Transverse colon (tissue), 4 donors: ENCODE data around the gene TAF1. TPM values are rescaled to one million over a fixed set of nuclear protein-coding genes. Genes with fewer than 3 reads are reported as not detected.
"Not testable (repeated sequence)": the region's sequence is repeated elsewhere in the genome, so short reads cannot be mapped to it uniquely, and the experiment has no call there.

ENCODE experiments used
- DNase-seq: peaks from one replicate; pipeline ENCODE4 v3.0.0-alpha.2; 2019
- H3K27ac ChIP-seq, 4 donors: fragments of 200-600 bp; sonication (generic); 2 replicates each; pipeline ENCODE4 v1.5.1; 2016 to 2018; ENCODE audit warnings: inconsistent platforms in 4 of 4
- H3K27me3 ChIP-seq: fragments of 200-600 bp; sonication (generic); 2 replicates; pipeline ENCODE4 v1.5.1; 2017; ENCODE audit warnings: inconsistent platforms
- H3K36me3 ChIP-seq, 4 donors: fragments of 200-600 bp; sonication (generic); 2 replicates each; pipeline ENCODE4 v1.5.1; 2017 to 2019; ENCODE audit warnings: inconsistent platforms in 4 of 4
- H3K4me1 ChIP-seq, 4 donors: fragments of 200-600 bp; sonication (generic); 2 replicates each; pipeline ENCODE4 v1.5.1; 2017 to 2020; ENCODE audit warnings: inconsistent platforms in 4 of 4
- H3K4me3 ChIP-seq, 4 donors: fragments of 200-600 bp; sonication (generic); 1 replicate in 1 of 4; 2 replicates in 3 of 4; pipeline versions ENCODE4 v1.5.1 to v1.6.1; 2017 to 2019; ENCODE audit warnings: inconsistent platforms in 4 of 4
- H3K9me3 ChIP-seq, 2 donors: fragments of 200-600 bp; sonication (generic); 2 replicates each; pipeline ENCODE4 v1.5.1; 2017 to 2019; ENCODE audit warnings: inconsistent platforms in 2 of 2
- CTCF ChIP-seq, 5 experiments: fragments of 200-600 bp in 3 of 5; fragments of 450-650 bp in 2 of 5; sonication (generic) in 3 of 5; IDR thresholded peaks; 1 replicate in 2 of 5; 2 replicates in 3 of 5; pipeline ENCODE4 v1.5.1; 2016 to 2017; ENCODE audit warnings: antibody characterized with exemption in 5 of 5, inconsistent platforms in 3 of 5, mild to moderate bottlenecking in 2 of 5, moderate library complexity in 1 of 5
- EP300 ChIP-seq: sonication (generic); formaldehyde crosslinking; IDR thresholded peaks from one replicate; pipeline ENCODE4 v1.6.1; 2017; ENCODE audit warnings: antibody characterized with exemption, low read depth
- POLR2A ChIP-seq: fragments of 450-650 bp; IDR thresholded peaks from one replicate; pipeline ENCODE4 v1.6.1; 2016; ENCODE audit warnings: antibody characterized with exemption, mild to moderate bottlenecking, moderate library complexity
- POLR2AphosphoS5 ChIP-seq, 3 donors: sonication (generic); formaldehyde crosslinking; IDR thresholded peaks; one replicate each; pipeline ENCODE4 v1.6.1; 2016; ENCODE audit warnings: antibody characterized with exemption in 3 of 3
- WGBS, 2 donors: methylation state at CpG; one replicate each; pipeline ENCODE4 v1.1.5; 2018; ENCODE audit warnings: low coverage in 1 of 2; 5-methylcytosine and 5-hydroxymethylcytosine counted together
- in situ Hi-C, 4 donors: fragments of 200-750 bp; cut with MboI; loops; one replicate each; pipeline versions ENCODE4 v1.15.0 to v1.15.1; 2017; ENCODE audit warnings: low sequenced_read_pairs in 3 of 4, low pct_ligation_motif_present in 1 of 4, low pct_unique_long_range_greater_than_20kb in 1 of 4
- intact Hi-C: fragments of 100-400 bp; cut with DNase I; formaldehyde crosslinking; loops from one replicate; pipeline ENCODE4 v1.15.1; 2023; ENCODE audit warnings: low total_unique reads
- total RNA-seq, 4 donors: library from RNA; depleted of rRNA; stranded (reverse); fragments of >200 nt; gene quantifications; one replicate each; pipeline ENCODE4 v1.1.0, GENCODE V29; 2016

TAF1 gene
- total RNA-seq, 4 donors from 2014 or later, result 35.2 to 65.4 (median 39.3) TPM

- Histone ChIP-seq H3K9me3 (no peaks in the 10 kb centered on the region), H3K36me3 (no peaks in the 10 kb centered on the region), H3K4me3 (peak overlapping the region; percentile 51 to 76 (median 66)), H3K27ac (peak overlapping the region; percentile 89 to 96 (median 94)), H3K4me1 (peaks cover 7 to 16% (median 9%) of the 10 kb centered on the region in 4 donors), H3K27me3 (no peaks in the 10 kb centered on the region)
- 0 to 59% methylated on average over 2 to 36 of the region's 36 CpGs for WGBS, 2 donors
- TF ChIP-seq EP300 (no peak), POLR2AphosphoS5 (IDR thresholded peaks at IDR 0.05) (no peak), CTCF (IDR thresholded peaks at IDR 0.05) (no peak), POLR2A (no peak)
- in situ Hi-C loops (no loop called here), intact Hi-C loops (no loop called here)
- DNase-seq, result peak; percentile 19
Observed at GRCh38 chrX:71366674-71367256, 608 bp downstream of the TAF1 start.

- Histone ChIP-seq H3K4me3 (peak overlapping the region in 3 of 4 donors; percentile 51 to 76 (median 70)), H3K36me3 (no peaks in the 10 kb centered on the region), H3K27me3 (no peaks in the 10 kb centered on the region), H3K27ac (peak overlapping the region; percentile 89 to 96 (median 94)), H3K4me1 (peaks cover 7 to 16% (median 9%) of the 10 kb centered on the region in 4 donors), H3K9me3 (no peaks in the 10 kb centered on the region)
- in situ Hi-C loops (no loop called here), intact Hi-C loops (no loop called here)
- 57% methylated on average over 14 of the region's 14 CpGs; no CpG with 5 or more reads in 1 of the 2 donors for WGBS, 2 donors
- DNase-seq, result no peak
- TF ChIP-seq EP300 (no peak), CTCF (IDR thresholded peaks at IDR 0.05) (no peak), POLR2AphosphoS5 (IDR thresholded peaks at IDR 0.05) (no peak), POLR2A (no peak)
Observed at GRCh38 chrX:71367396-71367795, 1.2 kb downstream of the TAF1 start.

GRCh38 chrX:71372388-71372787 lies 6.2 kb downstream of the TAF1 start:
- whole genome bisulfite sequencing, 2 donors, result 86% methylated on average over 4 of the region's 4 CpGs; no CpG with 5 or more reads in 1 of the 2 donors
- no peak overlapping the region for H3K27ac ChIP-seq
- no peaks in the 10 kb centered on the region for H3K27me3 ChIP-seq
- DNase-seq, result no peak
- no peaks in the 10 kb centered on the region for H3K9me3 ChIP-seq
- intact Hi-C loops, result no loop called here
- peaks cover 7 to 11% (median 9%) of the 10 kb centered on the region in 4 donors for H3K4me1 ChIP-seq
- in situ Hi-C loops, result no loop called here
- H3K4me3 ChIP-seq, result no peak overlapping the region
- TF ChIP-seq CTCF (IDR thresholded peaks at IDR 0.05) (no peak), EP300 (no peak), POLR2AphosphoS5 (IDR thresholded peaks at IDR 0.05) (no peak), POLR2A (no peak)
- peaks cover 0 to 8% (median 3%) of the 10 kb centered on the region in 4 donors for H3K36me3 ChIP-seq

- Histone ChIP-seq H3K9me3 (no peaks in the 10 kb centered on the region), H3K27me3 (no peaks in the 10 kb centered on the region), H3K36me3 (peaks cover 0 to 16% (median 7%) of the 10 kb centered on the region in 4 donors), H3K27ac (no peak overlapping the region), H3K4me3 (no peak overlapping the region), H3K4me1 (no peaks in the 10 kb centered on the region)
- no peak for TF ChIP-seq CTCF (IDR thresholded peaks at IDR 0.05)
- TF ChIP-seq POLR2A, result no peak
- TF ChIP-seq POLR2AphosphoS5 (IDR thresholded peaks at IDR 0.05), result no peak
- no peak for TF ChIP-seq EP300
- DNase-seq, result no peak
- intact Hi-C loops, result no loop called here
- in situ Hi-C loops, result loop anchor here in 1 of 4 donors (25.0 kb wide), 1 partner anchor 184 kb away; no protein-coding TSS in a partner anchor
- whole genome bisulfite sequencing, 2 donors, result 85% methylated on average over 3 of the region's 3 CpGs; no CpG with 5 or more reads in 1 of the 2 donors
Observed at GRCh38 chrX:71378732-71379131, 12.6 kb downstream of the TAF1 start.

GRCh38 chrX:71391725-71392124 lies 25.6 kb downstream of the TAF1 start:
- H3K9me3 ChIP-seq, H3K27me3 ChIP-seq, H3K4me1 ChIP-seq, H3K4me3 ChIP-seq, intact Hi-C loops, DNase-seq, H3K27ac ChIP-seq: not testable (repeated sequence)
- WGBS, 2 donors, result 88% methylated on average over 4 of the region's 4 CpGs; no CpG with 5 or more reads in 1 of the 2 donors
- H3K36me3 ChIP-seq, result peaks cover 0 to 18% (median 3%) of the 10 kb centered on the region in 4 donors
- in situ Hi-C loops, result loop anchor here in 1 of 4 donors (25.0 kb wide), 1 partner anchor 171 kb away; no protein-coding TSS in a partner anchor
